Heart left ventricle (tissue), 16 donors: ENCODE measurements around the gene MROH7. TPM values are rescaled to one million over a fixed set of nuclear protein-coding genes. Genes with fewer than 3 reads are reported as not detected.

Source experiments
- ATAC-seq, 4 donors: fragments of 200-7000 bp; cut with Tn5 transposase; one replicate each; pipeline ENCODE4 v1.9.1; 2020 to 2022; ENCODE audit warnings: moderate library complexity in 4 of 4, mild to moderate bottlenecking in 3 of 4, moderate number of reproducible peaks in 1 of 4
- DNase-seq, 5 donors: peaks; one replicate each; pipeline ENCODE4 v3.0.0-alpha.2; 2020
- H3K27ac ChIP-seq, 12 donors: fragments of 200-600 bp; sonication (generic) in 4 of 12; one replicate each; pipeline versions ENCODE4 v1.5.0 to v1.8.0; 2016 to 2022; ENCODE audit warnings: mild to moderate bottlenecking in 2 of 12
- H3K27me3 ChIP-seq, 9 donors: fragments of 200-600 bp; sonication (generic) in 2 of 9; one replicate each; pipeline versions ENCODE4 v1.5.1 to v1.8.0; 2016 to 2022; ENCODE audit warnings: mild to moderate bottlenecking in 3 of 9
- H3K36me3 ChIP-seq, 9 donors: fragments of 200-600 bp; sonication (generic) in 2 of 9; one replicate each; pipeline versions ENCODE4 v1.5.0 to v1.8.0; 2018 to 2022; ENCODE audit warnings: mild to moderate bottlenecking in 2 of 9
- H3K4me1 ChIP-seq, 12 donors: fragments of 200-600 bp; sonication (generic) in 4 of 12; one replicate each; pipeline versions ENCODE4 v1.5.0 to v1.8.0; 2016 to 2022; ENCODE audit warnings: mild to moderate bottlenecking in 3 of 12
- H3K4me3 ChIP-seq, 12 donors: fragments of 200-600 bp; sonication (generic) in 4 of 12; one replicate each; pipeline versions ENCODE4 v1.5.0 to v1.8.0; 2017 to 2022; ENCODE audit warnings: mild to moderate bottlenecking in 9 of 12, moderate library complexity in 4 of 12
- H3K9me3 ChIP-seq, 12 donors: fragments of 200-600 bp; sonication (generic) in 4 of 12; one replicate each; pipeline versions ENCODE4 v1.5.0 to v1.8.0; 2016 to 2022; ENCODE audit warnings: mild to moderate bottlenecking in 1 of 12
- POLR2A ChIP-seq, 2 donors: fragments of 450-650 bp; IDR thresholded peaks; one replicate each; pipeline ENCODE4 v1.6.1; 2017; ENCODE audit warnings: antibody characterized with exemption in 2 of 2, mild to moderate bottlenecking in 2 of 2, moderate library complexity in 2 of 2
- WGBS, 4 donors: extraction: QIAGEN DNeasy Blood & Tissue Kit in 2 of 4; methylation state at CpG; one replicate each; pipeline versions ENCODE4 v1.1.5 to v1.1.7; 2013 to 2018; 5-methylcytosine and 5-hydroxymethylcytosine counted together
- intact Hi-C, 10 donors: fragments of 100-400 bp; cut with DNase I; formaldehyde crosslinking; loops; one replicate each; pipeline versions ENCODE4 v1.11.1 to v1.14.2; 2022
- polyA plus RNA-seq, 2 donors: library from polyadenylated mRNA; stranded (reverse); fragments of 200-250 nt; gene quantifications; one replicate each; pipeline ENCODE4 v1.2.3, GENCODE V29; 2013
- total RNA-seq, 9 donors: library from RNA; depleted of rRNA in 2 of 9; stranded (reverse); fragments of >200 nt in 2 of 9; fragmentation: NEBNext Ultra II Directional in 3 of 9; extraction: Animal tissue kit (Norgen Biotek cat#: 25700) in 3 of 9; gene quantifications; one replicate each; pipeline versions ENCODE4 v1.1.0 to v1.2.4, GENCODE V29; 2016 to 2023
- TF ChIP-seq, protein P1 (sequence below), 12 donors: fragments of 200-600 bp; sonication (generic) in 4 of 12; IDR thresholded peaks; one replicate each; pipeline versions ENCODE4 v1.5.0 to v1.8.0; 2018 to 2022; ENCODE audit warnings: antibody characterized with exemption in 12 of 12, mild to moderate bottlenecking in 5 of 12
- donor health status: ischemic (EF 13 %, LVEDD 7.1; RV severe dilation, severe dysfunction).
- donor health status: healthy with polysubstance abuse.
- donor health status: DM: no; HTN: yes; CAD: no.
- donor health status: DM: no; HTN: no; CAD: no.
- donor health status: ischemic (EF 25% LVEDD 6.9; RV normal size, moderate dysfunction).
- donor health status: ischemic (EF 25% LVEDD 5.7; RV mildly dilated, moderate dysfunction).
- donor health status: healthy.
- donor health status: DM: yes; HTN: yes; CAD: no.
- donor health status: ischemic (EF 35%, LVEDD 5.7; RV mildly dilated, moderate dysfunction).
- donor health status: nonischemic (EF 11% LVEDD 7.7; RV severe dilation, severe dysfunction).
- donor health status: DM: yes; HTN: yes; CAD: no.
- donor health status: PGD.
- donor health status: ischemic (EF 29% LVEDD 5.4; RV normal size, mild dysfunction).
- donor health status: nonischemic (EF 23%, LVEDD 6.1; RV moderate dilation, normal function).

The MROH7 gene
- total and polyA plus RNA-seq, 11 donors, result 2.3 to 18.6 (median 9.2) TPM

GRCh38 chr1:54698346-54698745 is 56.8 kb downstream of the MROH7 start:
- WGBS, 4 donors, result 48 to 72% (median 56%) methylated on average over 8 of the region's 8 CpGs
- intact Hi-C loops, result no loop called here
- Histone ChIP-seq H3K4me3 (no peak overlapping the region), H3K36me3 (peaks cover 0 to 34% (median 3%) of the 10 kb centered on the region in 9 donors), H3K27me3 (no peaks in the 10 kb centered on the region), H3K9me3 (no peaks in the 10 kb centered on the region), H3K27ac (no peak overlapping the region), H3K4me1 (no peaks in the 10 kb centered on the region)
- DNase-seq, result no peak
- no peak for TF ChIP-seq POLR2A (IDR thresholded peaks at IDR 0.05)
- TF ChIP-seq, protein P1, sequence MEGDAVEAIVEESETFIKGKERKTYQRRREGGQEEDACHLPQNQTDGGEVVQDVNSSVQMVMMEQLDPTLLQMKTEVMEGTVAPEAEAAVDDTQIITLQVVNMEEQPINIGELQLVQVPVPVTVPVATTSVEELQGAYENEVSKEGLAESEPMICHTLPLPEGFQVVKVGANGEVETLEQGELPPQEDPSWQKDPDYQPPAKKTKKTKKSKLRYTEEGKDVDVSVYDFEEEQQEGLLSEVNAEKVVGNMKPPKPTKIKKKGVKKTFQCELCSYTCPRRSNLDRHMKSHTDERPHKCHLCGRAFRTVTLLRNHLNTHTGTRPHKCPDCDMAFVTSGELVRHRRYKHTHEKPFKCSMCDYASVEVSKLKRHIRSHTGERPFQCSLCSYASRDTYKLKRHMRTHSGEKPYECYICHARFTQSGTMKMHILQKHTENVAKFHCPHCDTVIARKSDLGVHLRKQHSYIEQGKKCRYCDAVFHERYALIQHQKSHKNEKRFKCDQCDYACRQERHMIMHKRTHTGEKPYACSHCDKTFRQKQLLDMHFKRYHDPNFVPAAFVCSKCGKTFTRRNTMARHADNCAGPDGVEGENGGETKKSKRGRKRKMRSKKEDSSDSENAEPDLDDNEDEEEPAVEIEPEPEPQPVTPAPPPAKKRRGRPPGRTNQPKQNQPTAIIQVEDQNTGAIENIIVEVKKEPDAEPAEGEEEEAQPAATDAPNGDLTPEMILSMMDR (IDR thresholded peaks at IDR 0.05), result no peak
- ATAC-seq, result no peak

GRCh38 chr1:54699936-54700525 is 58.4 kb downstream of the MROH7 start:
- DNase-seq (no peak), ATAC-seq (no peak)
- no peaks in the 10 kb centered on the region for H3K4me1 ChIP-seq
- no peak for TF ChIP-seq POLR2A (IDR thresholded peaks at IDR 0.05)
- TF ChIP-seq, protein P1 (IDR thresholded peaks at IDR 0.05), result no peak
- H3K27ac ChIP-seq, result no peak overlapping the region
- H3K27me3 ChIP-seq, result no peaks in the 10 kb centered on the region
- H3K36me3 ChIP-seq, result peaks cover 0 to 31% (median 3%) of the 10 kb centered on the region in 9 donors
- H3K9me3 ChIP-seq, result no peaks in the 10 kb centered on the region
- H3K4me3 ChIP-seq, result no peak overlapping the region
- 82 to 92% (median 87%) methylated on average over 5 to 11 of the region's 11 CpGs for WGBS, 4 donors
- intact Hi-C loops, result no loop called here

DNA sequence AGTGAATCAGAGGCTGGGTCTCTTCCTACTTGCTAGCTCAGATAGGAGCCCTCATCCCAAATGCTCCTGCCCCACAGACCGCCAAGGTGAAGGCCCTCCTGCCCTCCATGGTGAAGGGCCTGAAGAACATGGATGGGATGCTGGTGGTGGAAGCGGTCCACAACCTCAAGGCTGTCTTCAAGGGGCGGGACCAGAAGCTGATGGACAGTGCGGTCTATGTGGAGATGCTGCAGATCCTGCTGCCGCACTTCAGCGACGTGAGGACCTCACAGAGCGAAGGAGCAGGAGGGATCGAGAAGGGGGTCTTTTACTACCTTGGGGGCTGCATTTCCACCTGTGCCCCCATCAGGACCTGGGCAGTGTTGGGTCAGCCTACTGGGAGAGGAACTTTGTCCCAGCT is 59.5 kb downstream of the MROH7 start:
- H3K4me3 ChIP-seq, result no peak overlapping the region
- no peak for ATAC-seq
- 92 to 96% (median 94%) methylated on average over 8 to 9 of the region's 9 CpGs for WGBS, 4 donors
- TF ChIP-seq, protein P1 (IDR thresholded peaks at IDR 0.05), result no peak
- no peak for TF ChIP-seq POLR2A (IDR thresholded peaks at IDR 0.05)
- intact Hi-C loops, result no loop called here
- H3K9me3 ChIP-seq, result no peaks in the 10 kb centered on the region
- no peaks in the 10 kb centered on the region for H3K4me1 ChIP-seq
- no peak overlapping the region for H3K27ac ChIP-seq
- no peak for DNase-seq
- H3K36me3 ChIP-seq, result peaks cover 0 to 30% (median 0%) of the 10 kb centered on the region in 9 donors
- H3K27me3 ChIP-seq, result no peaks in the 10 kb centered on the region

GRCh38 chr1:54701996-54702395 is 60.4 kb downstream of the MROH7 start:
- Histone ChIP-seq H3K4me1 (no peaks in the 10 kb centered on the region), H3K27me3 (no peaks in the 10 kb centered on the region), H3K36me3 (peaks cover 0 to 37% (median 0%) of the 10 kb centered on the region in 9 donors), H3K9me3 (no peaks in the 10 kb centered on the region), H3K27ac (no peak overlapping the region), H3K4me3 (no peak overlapping the region)
- WGBS, 4 donors, result 84 to 89% (median 87%) methylated on average over 6 to 11 of the region's 11 CpGs
- no peak for DNase-seq
- no peak for ATAC-seq
- TF ChIP-seq, protein P1 (IDR thresholded peaks at IDR 0.05), result no peak
- TF ChIP-seq POLR2A (IDR thresholded peaks at IDR 0.05), result no peak
- intact Hi-C loops, result no loop called here
